ENCODE results near the gene GUCD1.
"Not testable (repeated sequence)": the region's sequence is repeated elsewhere in the genome, so short reads cannot be mapped to it uniquely, and the experiment has no call there.

Gene GUCD1
- total RNA-seq, result 52.2 to 64.5 (median 61.3) reads per million in 4 donors

DNA sequence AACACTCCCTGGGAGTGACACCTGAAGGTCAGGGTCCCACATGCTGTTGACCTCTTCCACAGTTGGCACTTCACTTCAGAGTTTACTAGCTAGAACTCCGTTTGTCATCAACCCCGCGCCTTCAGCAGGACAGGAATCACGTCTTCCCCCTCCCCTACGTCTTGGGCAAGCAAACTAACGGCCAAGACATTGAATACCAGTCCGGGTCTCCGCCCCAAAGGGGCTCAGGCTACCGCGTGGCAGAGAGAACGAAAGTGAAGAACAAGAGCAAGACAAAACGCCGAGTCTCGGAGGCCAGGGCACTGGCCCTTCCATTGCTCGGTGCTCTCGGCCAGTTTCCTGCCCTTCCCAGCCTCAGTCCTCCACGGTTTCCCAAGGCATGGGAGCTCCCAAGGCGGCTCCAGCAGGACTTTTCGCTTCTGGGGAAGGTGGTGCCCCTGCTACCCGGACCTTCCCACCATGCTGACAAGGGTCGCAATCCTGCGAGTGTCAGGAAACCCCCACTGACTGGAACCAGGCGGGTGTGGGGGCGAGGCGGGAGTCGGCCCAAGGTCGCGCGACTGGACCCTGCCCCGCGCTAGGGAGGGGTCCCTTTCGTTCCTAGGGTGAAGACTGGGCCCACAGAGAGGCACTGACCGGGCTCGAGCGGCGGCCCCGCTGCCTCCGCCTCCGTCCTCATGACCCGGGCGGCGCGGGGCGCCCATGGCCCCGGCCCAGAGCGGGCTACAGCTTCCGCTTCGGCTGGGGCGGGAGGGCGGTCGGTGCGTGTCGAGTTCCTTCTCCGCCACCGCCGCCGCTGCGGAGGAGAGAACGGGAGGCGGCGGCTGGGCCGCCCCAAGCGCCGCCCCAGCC is at the start of gene GUCD1:
GUCD1 (minus strand) TSS at position 826 of the 852 bp plus-strand sequence; CDS start at position 679, 147 bp downstream.
- DNase-seq, result peak in 2 of 5 donors; percentile 13 to 25

DNA sequence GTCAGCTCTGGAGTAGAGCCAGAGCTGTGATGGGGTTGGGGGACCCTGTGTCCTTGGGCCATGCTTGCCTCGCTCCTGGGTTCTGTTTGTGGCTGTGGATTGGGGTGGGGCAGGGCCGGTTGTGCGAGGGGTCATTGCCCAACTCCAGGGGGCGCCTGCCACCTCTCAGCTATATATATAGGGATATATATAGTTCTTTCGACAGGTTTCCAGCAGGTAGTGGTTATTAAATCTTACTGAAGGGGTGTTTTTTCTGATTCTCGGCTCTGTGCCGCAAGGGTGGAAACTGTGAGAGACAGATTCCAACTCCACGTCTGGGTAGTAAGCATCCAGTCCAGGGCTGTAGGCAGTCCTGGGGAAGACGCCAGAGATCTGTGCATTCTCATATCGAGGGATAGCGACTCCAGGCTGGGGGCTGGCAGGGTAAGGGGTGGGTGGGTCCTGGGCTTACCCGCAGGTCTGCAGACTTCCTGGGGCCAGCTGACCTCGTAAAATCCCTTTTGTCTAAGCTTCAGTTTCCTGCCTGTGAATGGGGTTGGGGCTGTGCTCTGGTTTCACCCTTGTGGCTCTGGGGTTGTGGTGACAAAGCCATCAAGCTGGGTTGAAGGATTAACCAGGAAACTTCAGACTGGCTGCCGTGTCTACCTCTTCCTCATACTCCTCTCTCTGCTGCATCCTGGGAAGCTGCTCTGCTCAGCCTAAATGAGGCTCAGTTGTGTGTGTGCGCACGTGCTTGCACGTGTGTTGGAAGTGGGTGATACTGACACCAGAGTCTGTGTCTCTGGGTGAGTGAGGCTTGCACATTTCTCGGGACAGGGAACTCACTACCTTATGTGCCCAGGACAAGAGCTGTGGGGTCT is 49.1 kb upstream of the GUCD1 start:
- DNase-seq, result peak in 1 of 5 donors; percentile 30

DNA sequence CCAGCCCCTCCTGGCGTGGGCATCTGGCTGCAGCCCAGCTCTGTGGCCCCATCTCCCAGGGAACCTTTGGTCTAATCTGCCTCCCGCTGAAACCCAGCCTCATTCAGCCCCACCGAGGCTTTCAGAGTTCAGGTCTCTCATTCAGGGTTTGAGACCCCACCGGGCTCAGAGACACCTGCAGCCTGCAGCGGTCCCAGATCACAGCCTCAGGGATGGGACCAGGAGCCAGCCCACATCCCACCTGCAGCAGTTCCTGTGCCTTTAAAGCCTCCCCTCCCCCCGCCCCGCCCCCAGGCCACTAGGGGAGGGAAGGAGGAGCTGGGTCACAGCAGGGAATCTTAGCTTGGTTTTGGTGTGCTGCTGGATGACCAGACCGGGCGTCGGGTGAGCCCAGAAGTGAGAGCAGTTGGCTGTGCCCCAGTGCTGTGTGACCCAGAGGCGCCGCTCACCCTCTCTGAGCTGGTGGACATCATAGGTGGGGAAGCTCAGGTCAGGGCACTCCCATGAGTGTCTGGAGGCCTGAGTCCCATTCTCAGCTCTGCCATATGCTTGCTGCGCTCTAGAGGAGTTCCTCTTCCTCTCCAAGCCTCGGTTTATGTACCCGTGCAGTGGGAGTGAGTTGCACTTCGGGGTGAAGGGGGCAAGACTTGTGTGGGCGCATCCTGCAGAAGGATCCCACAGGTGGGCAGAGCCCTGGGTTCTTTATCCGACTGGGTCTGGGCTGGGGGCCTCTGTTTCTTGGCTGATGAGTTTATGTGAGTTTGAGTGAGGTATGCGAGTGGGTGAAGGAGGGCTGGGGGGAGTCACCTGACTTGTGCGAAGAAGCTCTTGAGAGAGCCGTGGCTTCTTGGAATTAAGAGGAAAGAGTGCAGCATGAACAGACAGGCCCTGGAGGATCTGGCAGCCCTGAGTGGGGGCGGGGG is 48.2 kb upstream of the GUCD1 start, which contains the start of gene GGT1:
GGT1 (plus strand) TSS at position 347 of the 923 bp plus-strand sequence. CDS start 7,889 bp downstream, outside the sequence.
- DNase-seq, result not testable (repeated sequence)

DNA sequence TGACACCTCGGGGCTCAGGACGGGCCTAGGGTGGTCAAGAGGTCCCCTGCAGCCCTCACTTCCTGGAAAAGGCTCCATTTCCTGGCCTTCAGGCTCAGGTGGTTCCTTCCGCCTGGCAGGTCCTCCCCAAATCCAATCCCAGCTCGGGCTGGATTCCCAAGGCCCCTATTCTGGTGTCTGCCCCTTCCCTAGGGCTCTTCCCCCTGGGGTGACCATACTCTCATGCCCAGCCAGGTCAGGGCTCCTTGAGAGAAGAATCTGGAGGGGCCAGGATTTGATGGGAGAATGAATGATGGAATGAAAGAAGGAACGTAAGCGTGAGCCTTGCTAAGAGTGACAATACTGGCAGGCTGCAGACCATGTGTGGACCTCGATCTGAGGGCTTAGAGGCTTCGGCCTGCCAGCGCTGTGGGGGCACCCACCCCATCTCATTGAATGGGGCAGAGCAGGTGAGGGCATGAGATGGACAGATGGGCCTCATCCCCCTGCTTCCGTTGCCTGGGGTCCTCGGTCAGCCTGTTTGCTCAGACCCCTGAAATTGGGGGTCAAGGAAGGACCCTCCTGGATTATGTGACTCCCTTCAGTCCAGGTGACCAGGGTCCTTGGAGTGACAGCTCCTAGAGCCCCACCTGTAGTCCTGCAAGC is 47.3 kb upstream of the GUCD1 start:
- not testable (repeated sequence) for DNase-seq

DNA sequence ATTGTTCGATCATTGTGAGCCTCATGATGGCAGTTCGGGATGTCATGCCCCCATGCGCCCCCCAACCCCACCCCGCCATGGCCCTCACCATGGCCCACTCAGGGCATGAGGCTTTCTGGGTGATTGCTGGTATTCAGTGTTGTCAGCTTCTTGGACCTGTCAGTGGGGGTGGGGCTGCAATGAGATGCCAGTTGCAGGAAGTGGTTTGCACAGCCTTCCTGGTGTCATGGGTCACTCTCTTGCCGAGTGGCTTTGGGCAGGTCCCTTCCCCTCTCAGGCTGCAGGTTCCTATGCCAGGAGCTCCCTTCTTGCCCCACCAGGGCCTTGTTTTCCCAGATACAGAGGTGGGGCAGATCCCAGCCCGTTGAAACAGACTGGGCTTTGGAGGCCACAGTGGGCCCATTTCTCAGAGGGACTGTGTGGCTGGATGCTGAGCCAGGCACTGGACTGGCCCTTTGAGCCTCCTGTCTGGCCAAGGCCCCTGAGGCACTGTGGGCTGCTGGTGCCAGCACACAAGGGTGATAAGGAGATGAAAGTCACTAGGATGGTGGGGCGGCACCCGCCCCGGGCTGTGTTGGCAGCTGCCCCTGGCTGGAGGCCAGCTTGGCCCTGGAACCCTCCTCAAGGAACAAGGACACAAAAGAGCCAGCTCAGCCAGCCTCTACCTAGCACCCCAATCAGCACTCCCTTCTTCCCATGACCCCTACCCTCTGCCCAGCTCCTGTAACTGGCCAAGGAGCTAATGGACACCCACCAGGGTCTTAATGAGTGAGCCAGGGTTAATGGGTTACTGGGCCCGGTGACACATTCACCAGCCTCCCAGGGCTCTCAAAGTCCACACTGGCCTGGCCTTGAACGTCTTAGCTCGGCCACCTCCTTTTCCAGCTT is 46.5 kb upstream of the GUCD1 start:
- DNase-seq, result peak in 1 of 5 donors; percentile 76

DNA sequence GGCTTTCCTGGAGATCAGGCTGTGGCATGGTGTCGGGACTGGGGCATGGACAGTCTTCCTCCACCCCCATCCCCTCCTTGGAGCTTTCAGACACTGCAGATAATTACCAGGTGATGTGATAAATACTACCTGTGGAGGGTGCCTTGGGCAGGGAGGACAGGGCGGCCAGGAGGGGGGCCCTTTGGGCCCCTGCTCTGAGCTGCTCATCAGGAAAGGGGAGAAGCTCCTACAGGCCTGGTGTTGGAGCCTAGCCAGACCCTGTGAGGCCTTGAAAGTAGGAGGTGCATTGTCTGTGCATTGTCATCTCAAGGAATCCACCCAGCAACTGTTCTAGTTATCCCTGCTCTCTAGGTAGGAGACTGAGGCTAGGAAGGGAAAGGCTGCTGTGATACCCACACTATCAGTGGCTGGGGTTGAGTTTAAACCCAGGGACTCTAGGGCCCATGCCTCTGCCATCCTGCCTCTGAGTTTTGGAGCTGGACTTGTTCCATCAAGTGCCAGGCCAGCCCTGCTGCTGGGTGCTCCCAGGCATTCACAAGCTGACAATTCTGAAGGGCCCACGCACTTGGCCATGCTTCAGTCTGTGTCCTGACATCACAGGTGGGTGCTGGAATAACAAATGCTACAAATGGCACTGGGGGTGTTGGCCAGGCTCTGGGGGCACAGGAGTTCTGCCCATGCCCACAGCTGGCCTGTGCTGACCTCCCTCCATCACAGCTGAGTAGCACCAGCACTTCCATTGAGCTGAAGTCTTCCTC is 45.2 kb upstream of the GUCD1 start:
- not testable (repeated sequence) for DNase-seq

DNA sequence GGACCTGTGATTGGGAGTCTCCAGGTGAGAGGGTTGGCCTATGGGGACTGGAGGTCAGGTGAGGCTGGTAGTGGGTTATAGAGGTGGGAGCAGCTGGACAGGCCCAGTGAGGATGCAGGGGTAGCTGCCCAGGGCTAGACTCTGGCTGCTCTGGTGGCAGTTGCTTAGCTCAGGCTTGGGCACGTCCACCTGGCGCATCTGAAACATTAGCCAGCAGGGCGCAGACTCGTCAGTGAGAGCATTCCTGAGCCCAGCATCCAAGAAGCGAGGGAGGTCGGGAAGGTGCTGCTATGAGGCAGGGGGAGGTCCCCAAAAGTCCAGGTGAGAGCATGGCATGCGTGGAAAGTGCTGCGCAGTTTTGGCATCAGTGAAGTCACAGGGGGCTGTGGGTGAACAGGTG is 44.6 kb upstream of the GUCD1 start:
- no peak for DNase-seq

DNA sequence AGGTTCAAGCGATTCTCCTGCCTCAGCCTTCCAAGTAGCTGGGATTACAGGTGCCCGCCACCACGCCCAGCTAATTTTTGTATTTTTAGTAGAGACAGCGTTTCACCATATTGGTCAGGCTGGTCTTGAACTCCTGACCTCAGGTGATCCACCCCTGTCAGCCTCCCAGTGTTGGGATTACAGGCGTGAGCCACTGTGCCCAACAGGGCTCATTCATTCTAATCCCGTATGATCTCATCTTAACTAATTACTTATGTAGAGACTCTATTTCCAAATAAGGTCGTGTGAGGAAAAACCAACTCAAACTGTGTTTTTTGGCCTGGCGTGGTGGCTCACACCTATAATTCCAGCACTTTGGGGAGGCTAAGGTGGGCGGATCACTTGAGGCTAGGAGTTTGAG is 42.1 kb upstream of the GUCD1 start:
- not testable (repeated sequence) for DNase-seq

DNA sequence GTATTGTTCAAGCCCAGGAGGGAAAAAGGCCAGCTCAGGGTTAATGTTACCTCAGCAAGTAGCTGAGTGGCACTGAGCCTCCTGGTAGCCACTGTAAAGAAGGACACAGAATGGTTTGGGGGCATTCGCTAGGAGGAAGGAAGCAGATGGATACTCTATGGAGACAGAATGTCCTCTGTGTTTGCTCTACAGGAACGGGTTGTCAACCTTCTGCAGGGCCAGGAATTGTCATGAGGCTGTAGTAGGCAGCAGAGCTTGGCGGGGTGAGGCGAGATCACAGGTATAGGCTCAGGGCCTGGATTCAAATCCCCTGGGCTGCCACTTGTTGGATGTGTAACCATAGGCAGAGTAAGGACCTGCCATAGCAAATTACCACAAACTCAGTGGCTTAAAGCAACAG is 40.9 kb upstream of the GUCD1 start:
- no peak for DNase-seq

DNA sequence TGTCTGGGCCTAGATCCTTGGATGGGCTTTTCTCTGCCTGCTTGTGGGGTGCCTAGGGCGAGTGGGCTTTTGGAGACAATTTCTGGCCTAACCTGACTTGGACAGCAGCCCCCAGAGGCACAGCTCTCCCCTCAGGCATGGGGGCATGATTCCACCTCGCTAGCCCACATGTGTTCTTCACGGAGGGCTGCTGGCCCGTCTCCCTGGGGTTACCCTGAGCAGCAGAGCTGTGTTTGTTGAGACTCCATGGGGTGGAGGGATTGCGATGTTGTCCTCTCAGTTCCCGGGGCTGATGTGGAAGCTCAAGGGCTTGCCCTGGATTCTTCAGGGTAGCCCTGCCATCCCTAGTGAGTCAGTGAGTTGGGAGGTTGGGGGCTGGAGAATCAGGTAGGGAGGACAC is 40.3 kb upstream of the GUCD1 start:
- DNase-seq, result no peak

DNA sequence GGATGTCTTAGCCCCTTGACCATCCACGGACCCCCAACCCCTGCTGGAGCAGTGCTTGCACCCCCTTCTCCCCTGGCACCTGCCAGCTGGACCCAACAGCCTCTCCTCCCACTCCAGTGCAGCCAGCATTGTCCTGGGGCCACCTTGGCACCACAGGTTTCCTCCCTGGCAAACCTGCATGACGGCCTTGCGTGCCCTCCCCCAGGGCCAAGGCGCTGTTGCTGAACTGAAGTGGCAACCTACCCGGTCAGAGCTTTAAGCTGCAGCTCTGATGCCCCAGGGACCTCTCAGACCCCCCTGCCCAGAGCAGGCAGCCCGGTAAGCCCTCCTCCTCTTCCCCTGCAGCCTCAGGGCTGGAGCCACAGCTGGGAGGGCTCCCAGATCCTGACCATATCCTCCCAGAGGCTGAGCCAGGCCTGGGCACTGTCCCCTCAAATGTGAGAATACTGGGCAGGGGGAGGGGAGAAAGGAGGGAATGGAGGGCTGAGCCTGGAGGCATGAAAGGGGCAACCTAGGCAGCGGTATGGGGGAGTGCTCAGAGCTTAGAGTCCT is 39.7 kb upstream of the GUCD1 start:
- DNase-seq, result no peak

DNA sequence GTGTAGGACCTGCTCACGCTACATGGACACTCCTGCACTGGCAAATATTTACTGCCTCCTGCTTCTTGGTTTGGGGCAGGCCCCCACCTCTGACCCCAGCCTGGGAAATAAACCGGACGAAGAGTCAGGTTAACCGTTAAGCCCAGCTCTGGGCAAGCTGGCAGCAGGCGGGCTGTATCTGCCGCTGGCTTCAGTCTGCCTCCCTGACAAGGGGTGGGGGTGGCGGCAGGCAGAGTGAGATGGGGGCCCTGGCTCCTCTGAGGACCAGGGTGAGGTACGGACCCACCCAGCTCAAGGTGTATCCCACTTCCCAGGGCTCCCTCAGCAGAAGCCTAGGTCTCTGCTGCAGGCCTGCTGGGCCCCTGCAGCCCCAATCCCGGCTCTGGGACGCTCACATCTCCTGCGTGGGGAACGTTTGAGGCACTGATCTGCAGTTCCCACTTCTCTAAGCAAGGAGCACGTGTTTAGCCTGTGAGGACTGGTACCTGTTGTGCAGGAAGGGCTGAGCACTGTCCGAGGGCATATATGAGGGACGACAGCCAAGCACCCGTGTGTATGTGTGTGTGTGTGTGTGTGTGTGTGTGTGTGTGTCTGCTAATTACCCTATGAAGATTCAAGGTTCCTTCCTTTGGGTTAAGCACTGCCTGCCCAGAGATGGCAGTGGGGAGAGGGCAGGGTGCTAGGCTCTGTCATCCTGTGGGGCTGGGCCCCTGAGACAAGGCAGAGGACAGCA is 39.1 kb upstream of the GUCD1 start:
- no peak for DNase-seq

DNA sequence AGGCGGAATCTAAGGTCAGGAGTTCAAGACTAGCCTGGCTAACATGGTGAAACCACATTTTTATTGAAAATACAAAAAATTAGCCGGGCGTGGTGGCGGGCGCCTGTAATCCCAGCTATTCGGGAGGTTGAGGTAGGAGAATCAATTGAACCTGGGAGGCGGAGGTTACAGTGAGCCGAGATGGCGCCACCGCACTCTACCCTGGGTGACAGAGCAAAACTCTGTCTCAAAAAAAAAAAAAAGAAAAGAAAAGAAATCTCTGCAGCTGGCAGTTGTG is 38.6 kb upstream of the GUCD1 start:
- DNase-seq, result not testable (repeated sequence)

DNA sequence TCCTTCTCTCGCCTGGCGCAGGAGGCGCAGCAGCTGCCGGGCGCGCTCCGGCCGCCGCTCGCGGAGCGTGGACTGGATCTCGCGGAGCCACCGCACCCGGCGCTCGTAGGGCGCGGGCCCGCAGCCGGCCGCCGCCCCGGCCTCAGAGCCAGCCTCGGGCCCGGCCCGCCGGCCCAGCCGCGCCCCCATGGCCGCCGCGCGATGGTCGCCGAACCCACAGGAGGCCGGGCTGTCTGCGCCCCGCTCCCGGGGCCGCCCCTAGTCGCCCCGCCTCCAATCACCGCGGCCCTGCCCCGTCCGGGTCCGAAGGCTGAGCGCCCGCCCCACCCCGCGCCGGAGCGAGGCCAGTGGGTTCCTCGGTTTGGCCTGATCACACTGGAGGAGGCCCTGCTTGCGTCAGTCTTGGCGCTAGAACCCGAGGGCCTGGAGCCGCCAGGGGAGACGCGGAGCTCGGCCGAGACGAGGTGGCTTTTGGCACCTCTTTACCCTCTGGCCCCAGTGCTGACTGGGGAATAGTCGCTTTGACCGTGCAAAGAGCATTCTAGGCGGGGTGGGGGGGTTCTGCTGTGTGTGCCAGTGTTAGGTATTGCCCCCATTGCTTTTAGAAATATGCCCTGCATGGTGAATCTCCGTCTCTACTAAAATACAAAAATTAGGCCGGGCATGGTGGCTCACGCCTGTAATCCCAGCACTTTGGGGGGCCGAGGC is 38.1 kb upstream of the GUCD1 start, which contains the start of gene LRRC75B:
LRRC75B (minus strand) TSS at position 223 of the 708 bp plus-strand sequence; CDS start at position 189, 34 bp downstream.
- peak in 1 of 5 donors; percentile 44 for DNase-seq

DNA sequence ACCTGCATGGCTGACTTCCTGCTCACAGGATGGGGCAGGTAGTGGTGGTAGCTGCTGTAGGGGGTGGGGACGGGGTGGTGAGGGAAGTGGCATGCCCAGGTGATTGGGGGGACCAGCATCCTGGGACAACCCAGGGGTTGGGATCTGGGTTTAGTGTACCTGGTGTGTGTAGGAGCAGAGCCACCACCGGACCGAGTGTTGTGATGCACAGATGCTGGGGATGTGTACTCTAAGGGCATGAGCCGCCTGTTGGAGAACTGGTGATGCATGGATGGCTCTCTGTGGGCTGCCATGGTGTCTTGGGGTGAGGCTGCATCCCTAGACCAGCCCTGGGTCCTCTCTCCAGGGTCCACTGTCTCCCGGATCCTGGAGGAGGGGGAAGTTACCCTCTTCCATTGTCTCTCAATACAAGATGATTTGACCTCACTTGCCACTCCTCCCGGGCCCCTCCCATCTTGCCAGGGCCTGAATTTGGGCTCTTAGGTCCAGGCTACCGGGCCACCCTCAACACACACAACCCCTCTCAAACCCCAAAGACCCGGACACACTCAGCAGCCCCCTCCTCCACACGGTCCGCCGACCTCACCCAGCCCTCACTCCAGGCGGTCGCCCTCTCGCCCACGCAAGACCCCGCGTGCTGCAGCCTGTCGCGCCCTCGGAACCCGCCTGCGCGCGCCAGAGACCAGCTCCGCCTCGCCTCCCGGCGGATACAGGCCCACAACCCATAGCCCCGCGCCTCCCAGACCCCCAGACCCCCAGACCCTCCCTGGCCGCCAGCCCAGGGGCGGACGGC is 37.3 kb upstream of the GUCD1 start:
- DNase-seq, result no peak

DNA sequence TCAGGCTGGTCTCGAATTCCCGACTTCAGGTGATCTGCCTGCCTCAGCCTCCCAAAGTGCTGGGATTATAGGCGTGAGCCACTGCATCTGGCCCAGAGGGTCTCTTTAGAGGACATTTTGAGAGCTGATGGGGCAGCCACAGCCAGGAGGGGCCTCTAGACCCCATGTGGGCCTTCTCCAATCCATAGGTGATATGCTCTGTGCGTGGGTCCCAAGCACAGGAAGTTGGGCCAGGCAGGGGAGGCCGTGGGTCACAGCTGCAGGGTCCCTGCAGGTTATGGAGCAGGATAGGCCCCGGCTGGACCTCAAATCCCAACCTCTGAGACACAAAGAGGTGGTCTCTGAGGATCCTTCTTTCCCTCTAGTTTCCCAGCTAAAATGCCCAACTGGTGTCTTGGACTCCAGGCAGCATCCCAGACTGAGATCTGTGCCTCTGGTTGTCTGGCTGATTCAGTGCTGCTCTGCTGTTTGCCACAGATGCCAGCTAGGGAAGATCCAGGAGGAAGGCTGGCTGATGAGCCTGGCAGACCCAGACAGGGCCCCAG is 36.4 kb upstream of the GUCD1 start:
- no peak for DNase-seq

DNA sequence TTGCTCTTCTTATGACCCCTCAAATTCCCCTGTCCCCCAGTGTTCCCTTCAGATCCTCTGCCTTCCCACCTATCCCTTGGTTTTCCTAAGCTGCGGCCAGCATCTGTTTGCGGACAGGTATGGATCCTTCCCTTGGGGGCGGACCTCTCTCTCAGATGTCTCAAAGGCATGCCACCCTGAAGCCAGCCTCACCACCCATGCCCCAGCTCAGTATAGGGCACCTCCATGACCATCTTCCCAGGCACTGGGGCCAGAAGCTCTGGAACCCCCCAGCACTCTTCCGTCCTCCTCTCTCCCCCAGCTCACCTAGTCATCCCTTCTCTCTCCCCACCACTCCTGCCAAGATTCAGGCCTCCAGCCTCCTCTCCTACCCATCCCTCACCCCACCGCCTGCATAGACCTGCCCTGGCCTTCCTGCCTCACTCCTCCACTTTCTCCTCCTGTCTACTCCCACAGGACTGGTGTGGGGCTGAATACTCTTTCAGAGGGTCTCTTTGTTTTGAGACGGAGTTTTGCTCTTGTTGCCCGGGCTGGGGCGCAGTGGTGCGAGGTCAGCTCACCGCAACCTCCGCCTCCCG is 35.7 kb upstream of the GUCD1 start:
- DNase-seq, result no peak

Measured in T-helper 1 cell (primary cell).